Stimulated activated CD4-positive, alpha-beta T cell treated with anti-CD3 and anti-CD28 coated beads, TNF-alpha, amount 100 ng/mL, for 4 hours (primary cell): ENCODE results near the gene HOATZ.

Experiments used
- DNase-seq, 3 experiments: peaks; one replicate each; pipeline ENCODE4 v3.0.0-alpha.2; 2020; ENCODE audit warnings: low read depth in 3 of 3

The HOATZ gene

DNA sequence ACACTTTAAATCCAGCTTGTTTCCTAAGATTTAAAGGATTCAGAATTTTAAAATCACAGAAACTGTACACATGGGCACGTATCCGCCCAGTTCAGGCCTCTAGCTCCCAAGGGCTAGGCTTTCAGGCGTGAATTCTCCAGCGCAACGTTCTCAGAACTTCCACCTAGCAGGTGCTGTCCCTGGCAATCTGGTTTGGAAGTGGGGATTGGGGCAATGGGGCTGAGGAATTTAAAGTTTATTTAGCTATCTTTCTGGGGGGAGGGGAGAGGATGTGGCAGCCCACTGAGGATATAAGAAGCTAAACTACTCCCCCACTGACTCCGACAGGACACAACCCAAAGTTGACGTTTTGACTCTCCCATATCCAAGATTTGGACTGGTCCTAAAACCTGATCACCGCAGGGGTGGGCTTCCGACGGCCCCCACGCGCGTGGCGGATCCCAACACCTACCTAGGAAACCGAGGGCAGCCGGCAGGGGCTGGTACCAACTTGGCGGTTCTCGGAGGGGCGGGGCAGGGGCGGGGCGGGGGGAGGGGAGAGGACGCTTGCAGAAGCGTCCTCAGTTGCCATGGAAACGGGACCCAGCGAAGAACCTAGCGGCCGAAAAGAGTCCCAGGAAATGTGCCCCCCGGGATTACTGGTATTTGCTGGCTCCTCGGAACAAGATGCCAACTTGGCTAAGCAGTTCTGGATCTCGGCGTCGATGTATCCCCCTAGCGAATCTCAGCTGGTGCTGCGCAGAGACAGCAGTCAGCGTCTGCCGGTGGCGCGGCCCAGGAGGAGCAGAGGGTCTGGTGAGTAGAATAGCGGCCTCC, at the start of gene HOATZ:
HOATZ (plus strand) TSS at position 563 of the 816 bp plus-strand sequence; CDS start at position 570, 7 bp downstream.
- DNase-seq = no peak

DNA sequence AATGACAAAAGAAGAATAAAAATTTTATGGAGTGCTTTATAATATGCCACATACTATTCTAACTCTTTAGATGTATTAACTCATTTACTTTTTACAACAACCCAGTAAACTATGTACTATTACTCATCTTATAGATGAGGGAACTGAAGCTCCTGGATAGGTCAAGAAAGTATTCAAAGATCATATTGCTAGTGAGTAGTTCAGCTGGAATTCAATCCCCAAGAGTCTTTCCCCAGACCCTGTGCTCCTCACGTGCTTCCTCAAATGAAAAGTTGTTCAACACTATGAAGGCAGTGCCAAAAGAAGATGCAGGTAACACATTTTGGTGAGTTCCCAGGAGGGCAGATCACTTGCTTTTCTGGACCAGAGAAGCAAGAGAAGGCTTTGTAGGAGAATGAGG, 49.2 kb upstream of the HOATZ start:
- no peak for DNase-seq

DNA sequence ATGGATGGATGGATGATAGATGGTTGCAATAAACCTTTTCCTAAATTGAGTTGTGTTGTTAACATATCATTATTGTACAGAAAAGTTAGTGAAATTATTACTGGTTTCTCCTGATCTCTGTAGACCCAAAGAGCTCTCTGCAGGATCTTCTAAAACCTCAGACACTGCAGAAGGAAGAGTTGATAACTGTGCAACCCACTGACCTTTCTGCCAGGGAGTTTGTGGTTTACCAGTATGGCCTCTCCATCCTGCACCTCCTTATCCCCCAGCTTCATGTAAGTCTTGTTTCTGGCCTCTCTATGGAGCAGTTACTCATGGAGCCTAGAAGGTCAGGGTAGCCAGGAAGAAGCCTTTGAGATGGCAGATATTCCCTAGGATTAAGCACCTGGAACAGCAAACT, 48.0 kb upstream of the HOATZ start:
- no peak for DNase-seq

DNA sequence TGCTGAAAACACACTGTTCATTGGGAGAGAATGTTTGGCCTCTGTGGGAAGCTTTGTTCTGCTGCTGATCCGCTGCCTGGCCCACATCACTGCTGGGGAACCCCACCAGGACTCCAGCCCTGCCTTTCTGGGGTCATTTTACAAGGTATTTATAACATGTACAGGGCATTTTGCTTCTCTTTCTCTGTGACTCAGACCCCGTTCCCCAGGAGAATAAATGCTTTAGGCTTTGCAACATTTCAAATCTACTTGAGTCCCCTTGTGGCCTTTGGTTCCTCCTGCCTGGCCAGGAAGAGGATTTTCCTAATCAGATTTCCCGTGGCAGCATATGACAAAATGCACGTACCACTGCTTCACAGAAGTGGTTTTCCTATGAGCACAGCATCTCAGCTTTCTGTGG, 45.4 kb upstream of the HOATZ start:
- no peak for DNase-seq

DNA sequence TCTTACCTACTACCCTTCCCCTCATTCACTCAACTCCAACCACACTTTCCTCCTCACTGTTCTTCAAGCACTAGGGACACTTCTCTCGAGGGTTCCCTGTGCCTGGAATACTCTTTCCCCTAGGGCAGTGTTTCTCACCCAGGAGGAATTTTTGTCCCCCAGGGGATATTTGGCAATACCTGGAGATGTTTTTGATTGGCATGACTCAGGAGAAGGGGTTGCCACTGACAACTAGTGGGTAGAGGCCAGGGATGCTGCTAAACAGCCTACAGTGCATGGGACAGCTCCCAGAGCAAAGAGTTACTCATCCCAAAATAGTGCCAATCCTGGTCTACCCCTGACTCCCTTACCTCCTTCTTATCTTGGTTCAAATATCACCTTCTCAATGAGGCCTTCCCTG, 42.4 kb upstream of the HOATZ start:
- no peak for DNase-seq

DNA sequence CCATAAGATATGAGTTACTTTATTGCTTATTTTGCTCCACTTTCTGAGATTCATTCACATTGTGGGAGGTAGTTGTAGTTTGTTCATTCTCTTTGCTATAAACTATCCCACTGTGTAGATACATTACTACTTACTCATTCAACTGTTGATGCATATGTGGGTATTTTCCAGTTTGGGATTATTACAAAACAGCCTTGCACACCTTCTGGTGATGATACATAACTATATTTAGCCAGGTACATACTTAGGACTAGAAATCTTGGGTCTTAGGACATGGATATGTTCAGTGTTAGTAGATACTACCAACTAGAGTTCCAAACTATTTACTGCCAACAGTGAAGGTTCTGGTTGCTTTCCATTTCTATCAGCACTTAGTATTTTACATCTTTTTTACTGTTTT, 40.1 kb upstream of the HOATZ start:
- DNase-seq = no peak

- no peak for DNase-seq
Measured at GRCh38 chr11:111476366-111476765, 38.2 kb upstream of the HOATZ start.

- no peak for DNase-seq
Measured at GRCh38 chr11:111476956-111477355, 37.6 kb upstream of the HOATZ start.

GRCh38 chr11:111477898-111478297, 36.7 kb upstream of the HOATZ start:
- DNase-seq = no peak

- no peak for DNase-seq
Measured at GRCh38 chr11:111479666-111480065, 34.9 kb upstream of the HOATZ start.

DNA sequence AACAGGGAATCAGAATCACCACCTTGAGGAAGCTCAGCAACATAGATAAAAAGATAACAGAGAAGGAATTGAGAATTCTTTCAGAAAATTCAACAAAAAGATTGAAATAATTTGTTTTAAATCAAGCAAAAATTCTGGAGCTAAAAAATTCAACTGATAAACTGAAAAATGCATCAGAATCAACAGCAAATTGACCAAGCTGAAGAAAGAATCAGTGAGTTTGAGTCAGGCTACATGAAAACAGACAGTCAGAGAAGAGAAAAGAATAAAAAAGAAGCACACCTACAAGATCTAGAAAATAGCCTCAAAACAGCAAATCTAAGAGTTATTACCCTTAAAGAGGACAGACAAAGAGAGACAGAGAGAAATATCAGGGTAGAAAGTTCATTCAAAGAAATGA, 31.1 kb upstream of the HOATZ start:
- no peak for DNase-seq

DNA sequence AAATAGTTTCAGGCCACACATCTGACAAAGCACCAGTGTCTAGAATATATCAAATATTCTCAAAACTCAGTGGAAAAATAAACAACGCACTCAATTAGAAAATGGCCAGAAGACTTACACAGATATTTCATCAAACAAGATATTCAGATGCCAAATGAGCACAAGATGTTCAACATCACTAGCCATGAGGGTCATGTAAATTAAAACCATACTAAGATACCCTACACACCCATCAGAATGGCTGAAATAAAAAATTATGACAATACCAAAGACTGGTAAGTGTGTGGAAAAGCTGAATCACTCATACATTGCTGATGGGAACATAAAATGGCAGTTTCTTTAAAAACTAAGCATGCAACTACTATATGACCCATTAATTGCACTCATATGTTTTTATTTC, 24.1 kb upstream of the HOATZ start:
- no peak for DNase-seq

GRCh38 chr11:111494040-111494439, 20.5 kb upstream of the HOATZ start:
- DNase-seq = no peak

DNA sequence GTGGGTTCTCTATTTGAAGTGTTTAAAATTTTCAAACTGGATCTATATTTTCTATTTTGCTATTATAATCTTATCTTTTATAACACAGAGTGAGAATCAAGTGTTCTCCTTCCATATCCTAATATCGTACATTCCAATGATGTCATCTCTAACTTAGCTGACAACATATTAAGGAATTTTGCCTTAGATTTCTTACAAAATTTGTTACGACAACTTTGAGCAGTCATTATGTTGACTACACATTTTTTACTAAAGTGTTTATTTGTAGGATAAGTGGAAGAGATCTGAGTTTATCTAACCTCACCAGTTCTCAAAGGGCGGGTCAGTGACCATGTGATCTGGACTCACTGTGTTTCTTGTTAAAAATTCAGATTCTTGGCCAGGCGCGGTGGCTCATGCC, 15.1 kb upstream of the HOATZ start:
- no peak for DNase-seq

DNA sequence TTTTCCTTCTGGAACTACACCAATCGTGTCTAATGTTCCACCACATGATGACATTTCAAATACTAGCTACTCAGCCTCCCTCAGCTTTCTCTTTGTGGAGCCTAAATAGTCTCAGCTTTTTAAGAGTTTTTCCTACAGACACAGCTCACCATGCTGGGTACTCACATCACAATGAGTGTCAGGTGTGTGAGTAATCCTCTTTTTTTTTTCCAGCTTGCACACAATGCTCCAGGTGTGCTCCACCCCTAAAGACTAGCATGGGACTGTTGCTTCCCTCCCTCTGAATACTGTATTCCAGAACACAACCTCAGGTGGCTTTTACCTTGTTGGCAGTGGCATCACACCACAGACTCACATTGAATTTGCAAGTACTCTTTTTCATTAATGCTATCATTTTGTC, 14.1 kb upstream of the HOATZ start:
- DNase-seq = no peak

GRCh38 chr11:111502611-111503010, 12.0 kb upstream of the HOATZ start:
- DNase-seq = no peak

DNA sequence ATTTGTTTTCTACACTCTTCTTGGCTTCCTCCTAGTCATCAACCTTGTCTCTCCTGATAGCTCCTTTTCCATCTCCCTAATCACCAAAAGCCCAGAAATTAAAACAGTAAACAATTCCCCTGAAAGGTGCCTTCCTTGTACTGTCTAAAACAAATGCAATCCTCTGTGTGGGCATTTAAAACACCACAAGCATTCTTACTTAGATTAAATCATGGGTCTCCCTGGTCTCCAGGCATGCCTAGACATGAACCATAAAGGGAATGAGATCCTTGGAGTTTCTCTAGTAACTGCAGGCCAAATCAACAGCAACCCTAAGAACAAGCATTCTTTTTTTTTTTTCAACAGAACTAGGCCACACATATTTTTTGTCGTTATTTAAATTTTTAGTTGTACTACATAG, 4.3 kb upstream of the HOATZ start:
- no peak for DNase-seq

GRCh38 chr11:111512296-111513239, 2.0 kb upstream of the HOATZ start, which contains the start of gene BTG4:
TSS of gene BTG4 (minus strand) at chr11:111512386. CDS start at chr11:111498776, 13,610 bp downstream.
- no peak for DNase-seq

- DNase-seq = no peak
Measured at GRCh38 chr11:111513240-111513605, 1.4 kb upstream of the HOATZ start.

- no peak for DNase-seq
Measured at GRCh38 chr11:111515591-111515990, 1.0 kb downstream of the HOATZ start.

GRCh38 chr11:111518668-111519067, 4.1 kb downstream of the HOATZ start:
- no peak for DNase-seq

- DNase-seq = no peak
Measured at GRCh38 chr11:111520560-111520959, 6.0 kb downstream of the HOATZ start.

DNA sequence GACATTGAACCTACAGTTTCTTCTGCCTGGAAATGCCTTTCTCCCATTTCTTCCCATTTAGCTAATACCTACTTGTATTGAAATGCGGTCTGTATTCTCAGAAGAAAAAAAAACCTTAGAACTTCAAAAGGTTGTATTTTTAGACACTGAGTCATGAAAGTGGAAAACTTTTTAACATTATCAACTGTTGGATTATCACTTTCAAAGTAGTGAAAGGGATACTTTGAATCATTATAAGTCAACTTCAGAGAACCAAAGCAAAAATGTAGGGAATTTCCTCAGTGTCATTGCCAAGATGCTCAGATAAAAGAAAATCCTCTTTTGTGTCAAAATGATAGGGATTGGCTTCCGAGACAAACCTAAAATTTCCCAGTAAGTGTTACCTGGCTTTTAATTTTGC, 6.6 kb downstream of the HOATZ start:
- no peak for DNase-seq
